ENCODE measurements around the gene AZU1. TPM values are rescaled to one million over a fixed set of nuclear protein-coding genes. Genes with fewer than 3 reads are reported as not detected.

The AZU1 gene
- total RNA-seq, 4 donors from 2014 or later = 0.68 TPM; not detected in 3

GRCh38 chr19:829129-829758 is 1.6 kb downstream of the AZU1 start:
- no peak for TF ChIP-seq CTCF (IDR thresholded peaks at IDR 0.05; ENCODE audit: low read depth)

GRCh38 chr19:831407-832369 is 4.1 kb downstream of the AZU1 start:
- TF ChIP-seq CTCF (IDR thresholded peaks at IDR 0.05; ENCODE audit: low read depth) = no peak

GRCh38 chr19:834216-834615 is 6.6 kb downstream of the AZU1 start:
- no peak for TF ChIP-seq CTCF (IDR thresholded peaks at IDR 0.05; ENCODE audit: low read depth)

- TF ChIP-seq CTCF (IDR thresholded peaks at IDR 0.05; ENCODE audit: low read depth) = no peak
Measured at GRCh38 chr19:835210-835810, 7.7 kb downstream of the AZU1 start.

GRCh38 chr19:840519-841206 is 13.0 kb downstream of the AZU1 start, which contains the start of gene PRTN3:
TSS of gene PRTN3 (plus strand) at chr19:840999. CDS start at chr19:841009, 10 bp downstream.
- no peak for TF ChIP-seq CTCF (IDR thresholded peaks at IDR 0.05; ENCODE audit: low read depth)

GRCh38 chr19:843180-843835 is 15.7 kb downstream of the AZU1 start:
- no peak for TF ChIP-seq CTCF (IDR thresholded peaks at IDR 0.05; ENCODE audit: low read depth)
